ENCODE results near the gene SLC25A36. TPM values are rescaled to one million over a fixed set of nuclear protein-coding genes. Genes with fewer than 3 reads are reported as not detected.

The SLC25A36 gene
- total and polyA plus RNA-seq, 2 experiments from 2014 or later, result 38.4 to 118 TPM

GRCh38 chr3:141000027-141000663 is 58.5 kb downstream of the SLC25A36 start:
- Histone ChIP-seq H3K79me2 (no peaks in the 10 kb centered on the region), H3K36me3 (replicated peaks; ENCODE audit: insufficient read depth, low read depth) (no peaks in the 10 kb centered on the region), H3K9me3 (ENCODE audit: low read depth) (no peaks in the 10 kb centered on the region), H3K9me2 (replicated peaks; ENCODE audit: insufficient read depth) (no peaks in the 10 kb centered on the region), H3K27ac (peak overlapping the region; percentile 63), H4K20me1 (ENCODE audit: insufficient read depth, poor library complexity, severe bottlenecking) (no peaks in the 10 kb centered on the region), H2AFZ (no peak overlapping the region), H3K27me3 (no peaks in the 10 kb centered on the region), H3K4me2 (no peak overlapping the region), H3K4me1 (ENCODE audit: insufficient read depth) (no peaks in the 10 kb centered on the region), H3K4me3 (no peak overlapping the region)
- 11% methylated on average over 2 of the region's 2 CpGs for WGBS (ENCODE audit: low lambda C conversion rate, missing lambda C conversion rate)
- DNase-seq (ENCODE audit: low spot score), result peak; percentile 78
- TF ChIP-seq EZH2 (IDR thresholded peaks at IDR 0.05; ENCODE audit: borderline replicate concordance), result no peak
- peak; percentile 75 for TF ChIP-seq CTCF (IDR thresholded peaks at IDR 0.05; ENCODE audit: poor library complexity)
- TF ChIP-seq EZH2phosphoT487 (IDR thresholded peaks at IDR 0.05; ENCODE audit: low read depth, severe bottlenecking, unreplicated experiment), result no peak

- H3K4me1 ChIP-seq (ENCODE audit: insufficient read depth), result no peaks in the 10 kb centered on the region
- no peaks in the 10 kb centered on the region for H3K27me3 ChIP-seq
- TF ChIP-seq EZH2 (IDR thresholded peaks at IDR 0.05; ENCODE audit: borderline replicate concordance) (no peak), EZH2phosphoT487 (IDR thresholded peaks at IDR 0.05; ENCODE audit: low read depth, severe bottlenecking, unreplicated experiment) (no peak), CTCF (IDR thresholded peaks at IDR 0.05; ENCODE audit: poor library complexity) (no peak)
- no peaks in the 10 kb centered on the region for H4K20me1 ChIP-seq (ENCODE audit: insufficient read depth, poor library complexity, severe bottlenecking)
- H3K4me3 ChIP-seq, result no peak overlapping the region
- H3K4me2 ChIP-seq, result no peak overlapping the region
- no peaks in the 10 kb centered on the region for H3K79me2 ChIP-seq
- 51% methylated on average over 2 of the region's 2 CpGs for WGBS (ENCODE audit: low lambda C conversion rate, missing lambda C conversion rate)
- DNase-seq (ENCODE audit: low spot score), result peak; percentile 53
- H3K9me3 ChIP-seq (ENCODE audit: low read depth), result no peaks in the 10 kb centered on the region
- no peak overlapping the region for H2AFZ ChIP-seq
- no peaks in the 10 kb centered on the region for H3K9me2 ChIP-seq (replicated peaks; ENCODE audit: insufficient read depth)
- H3K27ac ChIP-seq, result peak overlapping the region; percentile 63
- no peaks in the 10 kb centered on the region for H3K36me3 ChIP-seq (replicated peaks; ENCODE audit: insufficient read depth, low read depth)
Measured at GRCh38 chr3:141000686-141001085, 59.0 kb downstream of the SLC25A36 start.

GRCh38 chr3:141006344-141006743 is 64.7 kb downstream of the SLC25A36 start:
- Histone ChIP-seq H3K4me2 (no peak overlapping the region), H3K27me3 (no peaks in the 10 kb centered on the region), H3K9me3 (ENCODE audit: low read depth) (no peaks in the 10 kb centered on the region), H3K36me3 (replicated peaks; ENCODE audit: insufficient read depth, low read depth) (no peaks in the 10 kb centered on the region), H3K27ac (no peak overlapping the region), H2AFZ (no peak overlapping the region), H3K4me1 (ENCODE audit: insufficient read depth) (no peaks in the 10 kb centered on the region), H3K79me2 (no peaks in the 10 kb centered on the region), H3K9me2 (replicated peaks; ENCODE audit: insufficient read depth) (no peaks in the 10 kb centered on the region), H4K20me1 (ENCODE audit: insufficient read depth, poor library complexity, severe bottlenecking) (no peaks in the 10 kb centered on the region), H3K4me3 (no peak overlapping the region)
- TF ChIP-seq EZH2 (IDR thresholded peaks at IDR 0.05; ENCODE audit: borderline replicate concordance) (no peak), EZH2phosphoT487 (IDR thresholded peaks at IDR 0.05; ENCODE audit: low read depth, severe bottlenecking, unreplicated experiment) (no peak), CTCF (IDR thresholded peaks at IDR 0.05; ENCODE audit: poor library complexity) (no peak)
- WGBS (ENCODE audit: low lambda C conversion rate, missing lambda C conversion rate), result 93% methylated on average over 1 of the region's 1 CpG
- DNase-seq (ENCODE audit: low spot score), result no peak
